OCI-LY3 (cell line): ENCODE results near the gene KDM6A.
"Not testable (repeated sequence)": the region's sequence is repeated elsewhere in the genome, so short reads cannot be mapped to it uniquely, and the experiment has no call there.

Experiments used
- H2AFZ ChIP-seq: fragments of 200-600, 300-600 bp; shearing (Covaris generic); 2 replicates; pipeline ENCODE4 v1.6.0; 2014; ENCODE audit warnings: antibody characterized with exemption, low read depth, low read length
- H3K27ac ChIP-seq: fragments of 200-600, 300-600 bp; sonication (generic); 2 replicates; pipeline ENCODE4 v1.5.1; 2014; ENCODE audit warnings: mild to moderate bottlenecking, low read length, moderate library complexity, mixed read lengths
- H3K27me3 ChIP-seq: fragments of 200-600, 300-600 bp; sonication (generic); 2 replicates; pipeline ENCODE4 v1.6.1; 2014; ENCODE audit warnings: low read depth, low read length, mixed read lengths
- H3K36me3 ChIP-seq: fragments of 200-600, 300-600 bp; sonication (generic); replicated peaks from 2 replicates; pipeline ENCODE3; 2014; ENCODE audit warnings: low read depth, low read length, mixed read lengths
- H3K4me1 ChIP-seq: fragments of 300-600, 200-600 bp; sonication (generic); 2 replicates; pipeline ENCODE4 v1.6.1; 2014; ENCODE audit warnings: low read length, mixed read lengths
- H3K4me2 ChIP-seq: fragments of 200-600, 300-600 bp; sonication (generic); 2 replicates; pipeline ENCODE4 v1.6.1; 2014; ENCODE audit warnings: low read length, mixed read lengths
- H3K4me3 ChIP-seq: fragments of 300-600, 200-600 bp; sonication (generic); 2 replicates; pipeline ENCODE4 v1.5.1; 2014; ENCODE audit warnings: antibody characterized with exemption, mild to moderate bottlenecking, low read length, moderate library complexity
- H3K79me2 ChIP-seq: fragments of 300-600, 200-600 bp; shearing (Covaris generic); 2 replicates; pipeline ENCODE4 v1.6.1; 2014; ENCODE audit warnings: mild to moderate bottlenecking, low read length, mixed read lengths
- H3K9ac ChIP-seq: fragments of 300-600, 200-600 bp; shearing (Covaris generic); 2 replicates; pipeline ENCODE4 v1.6.0; 2014; ENCODE audit warnings: mild to moderate bottlenecking, low read length, moderate library complexity
- H3K9me3 ChIP-seq: fragments of 200-600, 300-600 bp; shearing (Covaris generic); 2 replicates; pipeline ENCODE4 v1.6.1; 2014; ENCODE audit warnings: low read length, mixed read lengths; ENCODE audit not compliant: insufficient read depth
- H4K20me1 ChIP-seq: fragments of 200-600, 300-600 bp; sonication (generic); 2 replicates; pipeline ENCODE4 v1.6.1; 2016; ENCODE audit warnings: low read length, mixed read lengths; ENCODE audit not compliant: insufficient read depth
- EZH2phosphoT487 ChIP-seq: fragments of 200-600 bp; shearing (Covaris generic); IDR thresholded peaks from 2 replicates; pipeline ENCODE4 v1.6.1; 2018; ENCODE audit warnings: antibody characterized with exemption, mixed run types, low read depth
- TF ChIP-seq, protein P1 (sequence below): fragments of 200-600, 300-600 bp; sonication (generic); IDR thresholded peaks from 2 replicates; pipeline ENCODE4 v1.5.1; 2014; ENCODE audit warnings: antibody characterized with exemption, low read length, low read depth

Gene KDM6A

DNA sequence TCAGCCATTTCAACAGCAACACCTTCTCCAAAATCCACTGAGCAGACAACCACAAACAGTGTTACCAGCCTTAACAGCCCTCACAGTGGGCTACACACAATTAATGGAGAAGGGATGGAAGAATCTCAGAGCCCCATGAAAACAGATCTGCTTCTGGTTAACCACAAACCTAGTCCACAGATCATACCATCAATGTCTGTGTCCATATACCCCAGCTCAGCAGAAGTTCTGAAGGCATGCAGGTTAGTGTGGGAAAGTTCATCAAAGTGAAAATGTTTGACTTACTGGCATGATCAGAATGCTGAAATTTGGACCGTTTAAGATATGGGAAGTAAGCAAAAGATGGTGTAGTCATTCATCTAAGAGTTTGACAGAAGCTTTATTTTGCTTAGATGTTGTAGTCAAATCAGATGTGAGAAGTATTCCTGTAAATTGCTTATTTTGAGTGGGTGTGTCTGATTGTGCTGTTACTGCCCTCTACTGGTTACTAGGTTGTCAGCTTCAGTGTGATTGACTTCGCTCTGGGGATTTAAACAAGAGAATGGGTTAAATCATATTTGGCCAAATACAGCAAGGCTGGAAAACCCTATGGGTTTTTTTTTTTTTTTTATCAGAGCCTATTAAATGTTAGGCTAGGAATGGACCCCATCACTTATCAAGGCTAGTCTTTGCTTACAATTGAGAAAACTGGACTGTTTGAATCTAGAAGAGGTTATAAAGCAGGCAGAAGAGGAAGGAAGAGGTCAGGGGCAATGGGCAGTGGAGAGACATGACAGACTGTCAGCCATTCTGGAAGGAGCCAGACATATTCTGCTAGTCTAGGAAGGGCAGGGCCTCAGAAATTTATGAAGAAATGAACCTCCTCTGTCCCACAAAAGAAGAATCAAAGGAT is 197.4 kb downstream of the KDM6A start:
- Histone ChIP-seq H3K36me3 (no peaks in the 10 kb centered on the region), H3K4me1 (peaks cover 22% of the 10 kb centered on the region), H4K20me1 (peaks cover 5% of the 10 kb centered on the region; the same call in 1 of the 2 replicates), H3K79me2 (peaks cover 12% of the 10 kb centered on the region), H3K4me2 (no peak overlapping the region), H3K27me3 (no peaks in the 10 kb centered on the region), H2AFZ (no peak overlapping the region), H3K4me3 (no peak overlapping the region), H3K9me3 (no peaks in the 10 kb centered on the region), H3K9ac (no peak overlapping the region), H3K27ac (peak overlapping the region; percentile 24; the same call in 1 of the 2 replicates)
- TF ChIP-seq EZH2phosphoT487 = no peak
- TF ChIP-seq, protein P1, sequence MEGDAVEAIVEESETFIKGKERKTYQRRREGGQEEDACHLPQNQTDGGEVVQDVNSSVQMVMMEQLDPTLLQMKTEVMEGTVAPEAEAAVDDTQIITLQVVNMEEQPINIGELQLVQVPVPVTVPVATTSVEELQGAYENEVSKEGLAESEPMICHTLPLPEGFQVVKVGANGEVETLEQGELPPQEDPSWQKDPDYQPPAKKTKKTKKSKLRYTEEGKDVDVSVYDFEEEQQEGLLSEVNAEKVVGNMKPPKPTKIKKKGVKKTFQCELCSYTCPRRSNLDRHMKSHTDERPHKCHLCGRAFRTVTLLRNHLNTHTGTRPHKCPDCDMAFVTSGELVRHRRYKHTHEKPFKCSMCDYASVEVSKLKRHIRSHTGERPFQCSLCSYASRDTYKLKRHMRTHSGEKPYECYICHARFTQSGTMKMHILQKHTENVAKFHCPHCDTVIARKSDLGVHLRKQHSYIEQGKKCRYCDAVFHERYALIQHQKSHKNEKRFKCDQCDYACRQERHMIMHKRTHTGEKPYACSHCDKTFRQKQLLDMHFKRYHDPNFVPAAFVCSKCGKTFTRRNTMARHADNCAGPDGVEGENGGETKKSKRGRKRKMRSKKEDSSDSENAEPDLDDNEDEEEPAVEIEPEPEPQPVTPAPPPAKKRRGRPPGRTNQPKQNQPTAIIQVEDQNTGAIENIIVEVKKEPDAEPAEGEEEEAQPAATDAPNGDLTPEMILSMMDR = peak; percentile 69

DNA sequence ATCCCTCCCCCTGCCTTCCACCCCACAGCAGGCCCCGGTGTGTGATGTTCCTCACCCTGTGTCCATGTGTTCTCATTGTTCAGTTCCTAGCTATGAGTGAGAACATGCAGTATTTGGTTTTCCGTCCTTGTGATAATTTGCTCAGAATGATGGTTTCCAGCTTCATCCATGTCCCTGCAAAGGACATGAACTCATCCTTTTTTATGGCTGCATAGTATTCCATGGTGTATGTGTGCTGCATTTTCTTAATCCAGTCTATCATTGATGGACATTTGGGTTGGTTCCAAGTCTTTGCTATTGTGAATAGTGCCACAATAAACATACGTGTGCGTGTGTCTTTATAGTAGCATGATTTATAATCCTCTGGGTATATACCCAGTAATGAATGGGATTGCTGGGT is 200.0 kb downstream of the KDM6A start:
- not testable (repeated sequence) for H3K36me3 ChIP-seq, H3K4me3 ChIP-seq, H3K27ac ChIP-seq, H3K9ac ChIP-seq, H4K20me1 ChIP-seq, H3K4me2 ChIP-seq, H3K9me3 ChIP-seq, H3K27me3 ChIP-seq, H2AFZ ChIP-seq
- Histone ChIP-seq H3K79me2 (peaks cover 20% of the 10 kb centered on the region), H3K4me1 (peaks cover 35% of the 10 kb centered on the region)

DNA sequence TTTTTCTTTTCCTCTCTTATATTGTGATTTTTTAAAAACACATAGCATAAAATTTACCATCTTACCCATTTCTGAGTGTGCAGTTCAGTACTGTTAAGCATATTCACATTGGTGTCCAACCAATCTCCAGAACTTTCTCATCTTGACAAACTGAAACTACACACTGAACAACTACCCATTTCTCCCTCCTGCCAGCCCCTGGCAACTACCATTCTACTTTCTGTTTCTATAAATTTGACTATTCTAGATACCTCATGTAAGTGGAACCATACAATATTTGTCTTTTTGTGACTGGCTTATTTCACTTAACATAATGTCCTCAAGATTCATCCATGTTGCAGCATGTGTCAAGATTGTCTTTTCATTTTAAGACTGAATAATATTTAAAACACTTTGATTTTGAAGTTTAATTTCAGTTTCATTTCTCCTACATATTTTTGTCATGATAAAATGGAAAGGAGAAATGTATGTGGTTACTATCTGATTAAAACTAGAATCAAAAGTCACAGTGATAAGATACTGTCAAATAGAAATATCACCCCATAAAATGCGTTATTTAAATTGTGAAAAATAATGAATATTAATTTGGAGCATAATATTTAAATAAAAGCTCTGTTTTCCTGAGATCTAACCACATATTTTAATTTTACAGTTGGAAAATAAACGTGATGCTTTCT is 204.9 kb downstream of the KDM6A start:
- Histone ChIP-seq H3K36me3 (no peaks in the 10 kb centered on the region), H3K4me1 (peaks cover 26% of the 10 kb centered on the region), H3K79me2 (peaks cover 13% of the 10 kb centered on the region; the same call in 1 of the 2 replicates), H3K27me3 (no peaks in the 10 kb centered on the region), H3K9me3 (no peaks in the 10 kb centered on the region), H3K4me3 (peak overlapping the region; percentile 33), H3K9ac (peak overlapping the region; percentile 29; the same call in 1 of the 2 replicates), H2AFZ (no peak overlapping the region), H3K4me2 (peak overlapping the region; percentile 51), H4K20me1 (no peaks in the 10 kb centered on the region), H3K27ac (peak overlapping the region; percentile 79)
- TF ChIP-seq, protein P1 = no peak
- TF ChIP-seq EZH2phosphoT487 = no peak

DNA sequence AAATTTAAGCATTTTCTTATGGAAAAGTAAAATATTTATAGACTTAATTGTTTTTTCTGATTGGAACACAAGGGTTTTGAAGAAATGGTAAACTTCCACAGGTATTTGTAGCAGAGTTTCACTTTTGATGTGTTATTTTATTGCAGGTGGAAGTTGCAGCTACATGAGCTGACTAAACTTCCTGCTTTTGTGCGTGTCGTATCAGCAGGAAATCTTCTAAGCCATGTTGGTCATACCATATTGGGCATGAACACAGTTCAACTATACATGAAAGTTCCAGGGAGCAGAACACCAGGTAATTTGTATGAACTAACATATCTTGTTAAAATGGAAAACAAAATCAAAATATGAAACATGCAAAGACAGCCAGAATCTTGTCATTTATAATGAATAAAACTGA is 210.3 kb downstream of the KDM6A start:
- no peaks in the 10 kb centered on the region for H4K20me1 ChIP-seq
- no peaks in the 10 kb centered on the region for H3K79me2 ChIP-seq
- H3K27me3 ChIP-seq = no peaks in the 10 kb centered on the region
- TF ChIP-seq, protein P1 = no peak
- no peak for TF ChIP-seq EZH2phosphoT487
- H3K36me3 ChIP-seq = peaks cover 10% of the 10 kb centered on the region
- no peak overlapping the region for H2AFZ ChIP-seq
- no peak overlapping the region for H3K27ac ChIP-seq
- peaks cover 3% of the 10 kb centered on the region for H3K4me1 ChIP-seq
- H3K4me3 ChIP-seq = no peak overlapping the region
- H3K9ac ChIP-seq = no peak overlapping the region
- H3K9me3 ChIP-seq = no peaks in the 10 kb centered on the region
- H3K4me2 ChIP-seq = no peak overlapping the region
